MCF 10A (cell line): ENCODE data around the gene ALDH1L1. TPM values are rescaled to one million over a fixed set of nuclear protein-coding genes. Genes with fewer than 3 reads are reported as not detected.

Experiments
- BruUV-seq: library from RNA; stranded (reverse); fragments of 400-500 nt; replicated peaks from 2 replicates; lab custom pipeline; 2021; lab: Mats Ljungman, UMichigan
- CTCF ChIA-PET: fragments of 300-600 bp; sonication (Branson Sonifier 250); formaldehyde crosslinking; extraction: SDS; loops from one replicate; lab custom pipeline; 2021; ENCODE audit warnings: antibody characterized with exemption, inconsistent platforms; lab: Yijun Ruan, JAX
- POLR2A ChIA-PET: fragments of 300-600, 350-650 bp; sonication (Branson Sonifier 250); formaldehyde crosslinking; extraction: SDS; loops from one replicate; lab custom pipeline; 2020; ENCODE audit warnings: antibody characterized with exemption, inconsistent platforms; lab: Yijun Ruan, JAX
- DNase-seq: peaks from one replicate; pipeline ENCODE4 v3.0.0-alpha.2; 2018; ENCODE audit not compliant: unreplicated experiment
- H3K27ac Mint-ChIP-seq: one replicate; pipeline ENCODE4 v1.8.0; 2022; ENCODE audit warnings: mild to moderate bottlenecking, low read depth, mixed read lengths; ENCODE audit not compliant: unreplicated experiment
- H3K27me3 Mint-ChIP-seq: one replicate; pipeline ENCODE4 v1.8.0; 2022; ENCODE audit warnings: mixed read lengths; ENCODE audit not compliant: insufficient read depth, unreplicated experiment
- H3K36me3 Mint-ChIP-seq: one replicate; pipeline ENCODE4 v1.8.0; 2022; ENCODE audit warnings: mild to moderate bottlenecking, moderate library complexity, mixed read lengths; ENCODE audit not compliant: insufficient read depth, unreplicated experiment
- H3K4me1 Mint-ChIP-seq: one replicate; pipeline ENCODE4 v1.8.0; 2022; ENCODE audit warnings: mixed read lengths; ENCODE audit not compliant: insufficient read depth, unreplicated experiment
- H3K4me3 Mint-ChIP-seq: one replicate; pipeline ENCODE4 v1.8.0; 2022; ENCODE audit warnings: mild to moderate bottlenecking, moderate library complexity, mixed read lengths; ENCODE audit not compliant: unreplicated experiment
- H3K9me3 Mint-ChIP-seq: one replicate; pipeline ENCODE4 v1.8.0; 2022; ENCODE audit warnings: mixed read lengths; ENCODE audit not compliant: unreplicated experiment
- CTCF ChIP-seq: fragments of 200-600 bp; IDR thresholded peaks from one replicate; pipeline ENCODE4 v1.8.0; 2022; ENCODE audit warnings: antibody characterized with exemption, mild to moderate bottlenecking; ENCODE audit not compliant: unreplicated experiment
- intact Hi-C: fragments of 100-400 bp; cut with micrococcal nuclease; formaldehyde crosslinking; loops from 2 replicates; pipeline ENCODE4 v1.14.1; 2022
- total RNA-seq: library from RNA; stranded (reverse); gene quantifications from 2 replicates; pipeline ENCODE4 v1.2.3, GENCODE V29; 2022

ALDH1L1 gene
- total RNA-seq, 1 experiment from 2014 or later = 1.9 TPM

GRCh38 chr3:126057936-126058335 is 122.5 kb downstream of the ALDH1L1 start:
- H3K4me1 Mint-ChIP-seq = peaks cover 48% of the 10 kb centered on the region
- H3K27ac Mint-ChIP-seq = peak overlapping the region; percentile 98
- H3K4me3 Mint-ChIP-seq = peak overlapping the region; percentile 53
- DNase-seq = no peak
- no peak for TF ChIP-seq CTCF
- no peaks in the 10 kb centered on the region for H3K27me3 Mint-ChIP-seq
- no peaks in the 10 kb centered on the region for H3K9me3 Mint-ChIP-seq
- ChIA-PET POLR2A (no interaction called here), CTCF (interaction anchor here (1.0 kb wide), 1 partner anchor 131 kb away, joined by 3 read pairs; no protein-coding TSS in a partner anchor)
- BruUV-seq = no TSS peak
- peaks cover 5% of the 10 kb centered on the region for H3K36me3 Mint-ChIP-seq
- intact Hi-C loops = no loop called here

- no peak for DNase-seq
- POLR2A ChIA-PET = interaction anchor here (0.7 to 1.6 kb wide), 3 partner anchors 24 to 1130 kb away, joined by 3 to 7 read pairs (median 3); no protein-coding TSS in a partner anchor
- peak overlapping the region; percentile 98 for H3K27ac Mint-ChIP-seq
- TF ChIP-seq CTCF = no peak
- CTCF ChIA-PET = interaction anchor here (0.6 to 1.0 kb wide), 3 partner anchors 30 to 130 kb away, joined by 3 to 5 read pairs (median 3); no protein-coding TSS in a partner anchor
- peaks cover 5% of the 10 kb centered on the region for H3K36me3 Mint-ChIP-seq
- peaks cover 48% of the 10 kb centered on the region for H3K4me1 Mint-ChIP-seq
- H3K9me3 Mint-ChIP-seq = no peaks in the 10 kb centered on the region
- H3K27me3 Mint-ChIP-seq = no peaks in the 10 kb centered on the region
- peak overlapping the region; percentile 53 for H3K4me3 Mint-ChIP-seq
- no TSS peak for BruUV-seq
- intact Hi-C loops = no loop called here
Observed at GRCh38 chr3:126057501-126057819, 122.9 kb downstream of the ALDH1L1 start.

GRCh38 chr3:126056681-126057500 is 123.5 kb downstream of the ALDH1L1 start:
- H3K4me1 Mint-ChIP-seq = peaks cover 48% of the 10 kb centered on the region
- no TSS peak for BruUV-seq
- POLR2A ChIA-PET = interaction anchor here (0.7 to 1.6 kb wide), 5 partner anchors 14 to 1130 kb away, joined by 3 to 7 read pairs (median 3); no protein-coding TSS in a partner anchor
- H3K9me3 Mint-ChIP-seq = no peaks in the 10 kb centered on the region
- no peak for TF ChIP-seq CTCF
- no peaks in the 10 kb centered on the region for H3K27me3 Mint-ChIP-seq
- peaks cover 5% of the 10 kb centered on the region for H3K36me3 Mint-ChIP-seq
- H3K27ac Mint-ChIP-seq = peak overlapping the region; percentile 98
- CTCF ChIA-PET = interaction anchor here (0.5 to 0.9 kb wide), 4 partner anchors 24 to 1245 kb away, joined by 3 to 5 read pairs (median 3); no protein-coding TSS in a partner anchor
- intact Hi-C loops = no loop called here
- peak; percentile 91 for DNase-seq
- peak overlapping the region; percentile 53 for H3K4me3 Mint-ChIP-seq

GRCh38 chr3:126056088-126056487 is 124.3 kb downstream of the ALDH1L1 start:
- ChIA-PET POLR2A (interaction anchor here (0.7 to 1.6 kb wide), 3 partner anchors 13 to 65 kb away, joined by 3 to 7 read pairs (median 4); no protein-coding TSS in a partner anchor), CTCF (no interaction called here)
- Mint-ChIP-seq H3K27ac (peak overlapping the region; percentile 98), H3K36me3 (peaks cover 5% of the 10 kb centered on the region), H3K27me3 (no peaks in the 10 kb centered on the region), H3K9me3 (no peaks in the 10 kb centered on the region), H3K4me3 (peak overlapping the region; percentile 53), H3K4me1 (peaks cover 48% of the 10 kb centered on the region)
- intact Hi-C loops = no loop called here
- DNase-seq = no peak
- TF ChIP-seq CTCF = no peak
- BruUV-seq = no TSS peak
